Kidney (tissue), 14 donors: ENCODE measurements around the gene LMTK2. TPM values are rescaled to one million over a fixed set of nuclear protein-coding genes. Genes with fewer than 3 reads are reported as not detected.

Experiments used
- DNase-seq, 5 donors: peaks; one replicate each; pipeline ENCODE4 v3.0.0-alpha.2; 2013 to 2020
- FAIRE-seq: peaks from 2 replicates; lab custom pipeline; 2012; peaks lifted over from hg19 to GRCh38; lab: Jason Lieb, UNC
- H3K27ac ChIP-seq, 2 donors: one replicate each; pipeline ENCODE4 v1.7.0; 2013; ENCODE audit warnings: low read depth in 2 of 2, low read length in 2 of 2, inconsistent platforms in 1 of 2
- H3K27me3 ChIP-seq: one replicate; pipeline ENCODE4 v1.7.1; 2013; ENCODE audit warnings: low read length, inconsistent platforms; ENCODE audit not compliant: control insufficient read depth, insufficient read depth
- H3K36me3 ChIP-seq, 3 donors: one replicate each; pipeline versions ENCODE4 v1.7.0 to v1.7.1; 2013; ENCODE audit warnings: low read length in 3 of 3, control low read depth in 1 of 3, inconsistent platforms in 1 of 3; ENCODE audit not compliant: insufficient read depth in 3 of 3, control insufficient read depth in 2 of 3
- H3K4me1 ChIP-seq, 3 donors: one replicate each; pipeline versions ENCODE4 v1.7.0 to v1.7.1; 2013; ENCODE audit warnings: low read length in 3 of 3, inconsistent platforms in 1 of 3, low read depth in 1 of 3; ENCODE audit not compliant: control insufficient read depth in 2 of 3, insufficient read depth in 2 of 3
- H3K4me3 ChIP-seq, 3 donors: one replicate each; pipeline versions ENCODE4 v1.7.0 to v1.8.1; 2013; ENCODE audit warnings: low read length in 3 of 3, control low read depth in 1 of 3, inconsistent platforms in 1 of 3
- H3K9ac ChIP-seq, 3 donors: one replicate each; pipeline versions ENCODE4 v1.7.0 to v1.7.1; 2013; ENCODE audit warnings: low read length in 3 of 3, control low read depth in 1 of 3, inconsistent platforms in 1 of 3
- H3K9me3 ChIP-seq, 3 donors: one replicate each; pipeline versions ENCODE4 v1.7.0 to v1.7.1; 2013; ENCODE audit warnings: low read length in 3 of 3, control low read depth in 1 of 3, inconsistent platforms in 1 of 3; ENCODE audit not compliant: control insufficient read depth in 2 of 3, insufficient read depth in 1 of 3
- intact Hi-C: fragments of 100-400 bp; cut with DNase I; formaldehyde crosslinking; loops from one replicate; pipeline ENCODE4 v1.11.1; 2022
- polyA plus RNA-seq: library from polyadenylated mRNA; stranded (reverse); fragments of 350-450 nt; fragmentation: Illumina TruSeq; extraction: RNeasy Lipid Tissue Mini Kit (QIAGEN cat#74804); gene quantifications from one replicate; pipeline ENCODE4 v1.2.3, GENCODE V29; 2014; ENCODE audit warnings: low read depth, low replicate concordance; ENCODE audit not compliant: insufficient read depth
- total RNA-seq: library from RNA; stranded (reverse); fragmentation: NEBNext Ultra II Directional; extraction: Animal tissue kit (Norgen Biotek cat#: 25700); gene quantifications from one replicate; pipeline ENCODE4 v1.2.1, GENCODE V29; 2021
- TF ChIP-seq, protein P1 (sequence below): IDR thresholded peaks from 3 replicates; pipeline ENCODE4 v1.5.1; 2012; ENCODE audit warnings: mild to moderate bottlenecking, moderate library complexity, borderline replicate concordance; ENCODE audit not compliant: insufficient read depth; ENCODE audit errors: extremely low read depth
- donor health status: control.
- donor health status: control.
- donor health status: control.
- donor health status: control.
- donor health status: control.
- donor health status: DM: yes; HTN: yes; CAD: no.
- donor health status: Normal renal cell carcinoma (clear cell type).

LMTK2 gene
- total and polyA plus RNA-seq, 2 donors from 2014 or later: 3.3 to 24.8 TPM

DNA sequence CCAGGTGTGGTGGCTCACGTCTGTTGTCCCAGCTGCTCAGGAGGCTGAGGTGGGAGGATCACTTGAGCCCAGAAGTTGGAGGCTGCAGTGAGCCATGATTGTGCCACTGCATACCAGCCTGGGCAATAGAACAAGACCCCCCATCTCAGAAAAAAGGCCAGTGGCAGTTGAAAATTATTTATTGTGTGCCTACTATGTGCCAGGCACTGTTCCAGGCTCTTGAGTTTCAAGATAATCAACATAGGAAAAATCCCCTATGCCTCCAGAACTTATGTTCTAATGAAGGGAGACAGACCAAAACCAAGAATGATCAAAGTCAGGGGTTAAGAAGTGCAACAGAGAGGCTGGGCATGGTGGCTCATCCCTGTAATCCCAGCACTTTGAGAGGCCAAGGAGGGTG, 42.4 kb upstream of the LMTK2 start:
- FAIRE-seq (no peak), DNase-seq (no peak)
- H3K4me1 ChIP-seq: no peaks in the 10 kb centered on the region
- no peak overlapping the region for H3K4me3 ChIP-seq
- H3K9ac ChIP-seq: no peak overlapping the region
- TF ChIP-seq, protein P1, sequence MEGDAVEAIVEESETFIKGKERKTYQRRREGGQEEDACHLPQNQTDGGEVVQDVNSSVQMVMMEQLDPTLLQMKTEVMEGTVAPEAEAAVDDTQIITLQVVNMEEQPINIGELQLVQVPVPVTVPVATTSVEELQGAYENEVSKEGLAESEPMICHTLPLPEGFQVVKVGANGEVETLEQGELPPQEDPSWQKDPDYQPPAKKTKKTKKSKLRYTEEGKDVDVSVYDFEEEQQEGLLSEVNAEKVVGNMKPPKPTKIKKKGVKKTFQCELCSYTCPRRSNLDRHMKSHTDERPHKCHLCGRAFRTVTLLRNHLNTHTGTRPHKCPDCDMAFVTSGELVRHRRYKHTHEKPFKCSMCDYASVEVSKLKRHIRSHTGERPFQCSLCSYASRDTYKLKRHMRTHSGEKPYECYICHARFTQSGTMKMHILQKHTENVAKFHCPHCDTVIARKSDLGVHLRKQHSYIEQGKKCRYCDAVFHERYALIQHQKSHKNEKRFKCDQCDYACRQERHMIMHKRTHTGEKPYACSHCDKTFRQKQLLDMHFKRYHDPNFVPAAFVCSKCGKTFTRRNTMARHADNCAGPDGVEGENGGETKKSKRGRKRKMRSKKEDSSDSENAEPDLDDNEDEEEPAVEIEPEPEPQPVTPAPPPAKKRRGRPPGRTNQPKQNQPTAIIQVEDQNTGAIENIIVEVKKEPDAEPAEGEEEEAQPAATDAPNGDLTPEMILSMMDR: no peak
- no peaks in the 10 kb centered on the region for H3K36me3 ChIP-seq
- no peak overlapping the region for H3K27ac ChIP-seq
- H3K9me3 ChIP-seq: peaks cover 0 to 6% (median 0%) of the 10 kb centered on the region in 3 donors
- no peaks in the 10 kb centered on the region for H3K27me3 ChIP-seq
- intact Hi-C loops: no loop called here

DNA sequence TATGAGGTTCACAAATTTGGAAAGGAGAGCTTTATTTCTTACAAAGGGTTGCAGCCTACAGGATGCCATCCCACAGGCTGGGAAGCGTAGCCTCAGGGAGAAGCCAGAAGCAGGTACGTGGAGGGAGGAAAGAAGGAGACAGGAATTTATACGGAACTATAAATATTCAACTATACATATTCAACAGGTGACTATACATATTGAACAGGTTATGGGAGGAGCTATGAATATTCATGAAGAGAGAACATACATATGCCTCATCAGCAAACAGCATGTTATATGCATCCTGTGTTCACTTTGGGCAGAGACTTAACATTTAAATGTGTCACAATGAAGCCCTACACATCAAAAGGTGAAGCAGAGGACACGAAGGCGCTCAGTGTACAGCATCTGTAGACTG, 40.5 kb upstream of the LMTK2 start:
- Histone ChIP-seq H3K27me3 (no peaks in the 10 kb centered on the region), H3K9ac (no peak overlapping the region), H3K36me3 (no peaks in the 10 kb centered on the region), H3K4me1 (no peaks in the 10 kb centered on the region), H3K9me3 (peaks cover 0 to 6% (median 0%) of the 10 kb centered on the region in 3 donors), H3K27ac (no peak overlapping the region), H3K4me3 (no peak overlapping the region)
- no peak for FAIRE-seq
- TF ChIP-seq, protein P1: no peak
- intact Hi-C loops: no loop called here
- DNase-seq: no peak

DNA sequence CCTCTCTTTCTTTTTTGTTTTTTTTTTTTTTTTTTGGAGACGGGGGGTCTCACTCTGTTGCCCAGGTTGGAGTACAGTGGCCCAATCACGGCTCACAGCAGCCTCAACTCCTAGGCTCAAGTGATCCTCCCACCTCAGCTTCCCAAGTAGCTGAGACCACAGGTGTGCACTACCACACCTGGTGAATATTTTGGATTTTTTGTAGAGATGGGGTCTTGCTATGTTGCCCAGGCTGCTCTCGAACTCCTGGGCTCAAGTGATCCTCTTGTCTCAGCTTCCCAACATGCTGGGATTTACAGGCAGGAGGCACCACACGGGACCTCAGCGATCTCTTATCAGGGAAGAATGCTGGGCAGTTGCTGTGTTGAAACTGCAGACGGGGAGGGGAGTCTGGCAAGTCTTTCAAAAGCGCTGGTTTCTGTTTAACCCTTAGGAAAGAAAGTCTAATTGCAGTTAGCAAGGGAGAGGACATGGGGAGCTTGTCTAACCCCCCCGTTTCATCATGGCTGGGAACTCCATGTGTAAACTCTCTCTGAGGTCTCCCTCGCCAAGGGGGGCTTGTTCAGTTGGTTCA, 39.6 kb upstream of the LMTK2 start:
- intact Hi-C loops: no loop called here

More for the DNA sequence above, 39.6 kb upstream of the LMTK2 start:
- H3K9me3 ChIP-seq: peaks cover 0 to 6% (median 0%) of the 10 kb centered on the region in 3 donors
- no peak overlapping the region for H3K4me3 ChIP-seq
- DNase-seq (no peak), FAIRE-seq (no peak)
- H3K27ac ChIP-seq: no peak overlapping the region
- H3K27me3 ChIP-seq: no peaks in the 10 kb centered on the region
- H3K4me1 ChIP-seq: no peaks in the 10 kb centered on the region
- no peak overlapping the region for H3K9ac ChIP-seq
- TF ChIP-seq, protein P1: no peak
- no peaks in the 10 kb centered on the region for H3K36me3 ChIP-seq
